Islet precursor cell (in vitro differentiated cells): ENCODE measurements around the gene KCTD10.
"Not testable (repeated sequence)": the region's sequence is repeated elsewhere in the genome, so short reads cannot be mapped to it uniquely, and the experiment has no call there.

Experiments used
- DNase-seq: peaks from one replicate; pipeline ENCODE4 v3.0.0-alpha.2; 2018

Gene KCTD10

GRCh38 chr12:109493938-109494337 lies 16.8 kb upstream of the KCTD10 start:
- DNase-seq, result no peak

- no peak for DNase-seq
These were observed 16.0 kb upstream of the KCTD10 start for GRCh38 chr12:109493090-109493489.

- no peak for DNase-seq
These were observed 15.3 kb upstream of the KCTD10 start for GRCh38 chr12:109492371-109492770.

- no peak for DNase-seq
These were observed 14.6 kb upstream of the KCTD10 start for GRCh38 chr12:109491671-109492070.

GRCh38 chr12:109489955-109490565 lies 13.0 kb upstream of the KCTD10 start:
- no peak for DNase-seq

- DNase-seq, result no peak
These were observed 12.2 kb upstream of the KCTD10 start for GRCh38 chr12:109489016-109489954.

- no peak for DNase-seq
These were observed 11.1 kb upstream of the KCTD10 start for GRCh38 chr12:109488051-109488665.

- DNase-seq, result no peak
These were observed 10.3 kb upstream of the KCTD10 start for GRCh38 chr12:109487181-109488050.

- DNase-seq, result no peak
These were observed 8.1 kb upstream of the KCTD10 start for GRCh38 chr12:109485201-109485600.

GRCh38 chr12:109483346-109483745 lies 6.2 kb upstream of the KCTD10 start:
- no peak for DNase-seq

- DNase-seq, result no peak
These were observed 5.8 kb upstream of the KCTD10 start for GRCh38 chr12:109482894-109483293.

GRCh38 chr12:109482491-109482890 lies 5.4 kb upstream of the KCTD10 start:
- no peak for DNase-seq

- DNase-seq, result no peak
These were observed 4.8 kb upstream of the KCTD10 start for GRCh38 chr12:109481863-109482262.

- DNase-seq, result no peak
These were observed 3.3 kb upstream of the KCTD10 start for GRCh38 chr12:109480356-109480755.

- DNase-seq, result no peak
These were observed 2.7 kb upstream of the KCTD10 start for GRCh38 chr12:109479761-109480160.

GRCh38 chr12:109477963-109478315 lies 839 bp upstream of the KCTD10 start:
- no peak for DNase-seq

- DNase-seq, result no peak
These were observed 304 bp downstream of the KCTD10 start for GRCh38 chr12:109476807-109477184.

- DNase-seq, result no peak
These were observed 900 bp downstream of the KCTD10 start for GRCh38 chr12:109475993-109476806.

- DNase-seq, result no peak
These were observed 2.0 kb downstream of the KCTD10 start for GRCh38 chr12:109475121-109475520.

- DNase-seq, result not testable (repeated sequence)
These were observed 3.4 kb downstream of the KCTD10 start for GRCh38 chr12:109473526-109474270.

- no peak for DNase-seq
These were observed 4.1 kb downstream of the KCTD10 start for GRCh38 chr12:109473006-109473405.
